Activated naive CD4-positive, alpha-beta T cell treated with anti-CD3 and anti-CD28 coated beads for 36 hours (primary cell): ENCODE data around the gene CNGA2. TPM values are rescaled to one million over a fixed set of nuclear protein-coding genes. Genes with fewer than 3 reads are reported as not detected.

ENCODE experiments used
- CTCF ChIA-PET: fragments of 350-600 bp; sonication (Branson Sonifier 250); formaldehyde crosslinking; loops from one replicate; lab custom pipeline; 2021; ENCODE audit warnings: antibody characterized with exemption; lab: Charles Lee
- DNase-seq: peaks from one replicate; pipeline ENCODE4 v3.0.0-alpha.2; 2020
- H3K27ac Mint-ChIP-seq: one replicate; pipeline ENCODE4 v1.8.0; 2021; ENCODE audit warnings: mild to moderate bottlenecking, mixed read lengths
- H3K27me3 Mint-ChIP-seq: one replicate; pipeline ENCODE4 v1.8.0; 2021; ENCODE audit warnings: low read depth, mixed read lengths
- H3K36me3 Mint-ChIP-seq: one replicate; pipeline ENCODE4 v1.8.0; 2021; ENCODE audit warnings: low read depth, mixed read lengths
- H3K4me1 Mint-ChIP-seq: one replicate; pipeline ENCODE4 v1.8.0; 2021; ENCODE audit warnings: low read depth, mixed read lengths
- H3K4me3 Mint-ChIP-seq: one replicate; pipeline ENCODE4 v1.8.0; 2021; ENCODE audit warnings: mild to moderate bottlenecking, moderate library complexity, mixed read lengths
- H3K9me3 Mint-ChIP-seq: one replicate; pipeline ENCODE4 v1.8.0; 2021; ENCODE audit warnings: mixed read lengths
- intact Hi-C: fragments of 100-400 bp; cut with micrococcal nuclease; formaldehyde crosslinking; loops from one replicate; pipeline ENCODE4 v1.15.1; 2023
- total RNA-seq, 2 experiments: library from RNA; stranded (reverse); gene quantifications; one replicate each; pipeline ENCODE4 v1.2.3, GENCODE V29; 2021

Gene CNGA2
- total RNA-seq, 2 experiments from 2014 or later: not detected

DNA sequence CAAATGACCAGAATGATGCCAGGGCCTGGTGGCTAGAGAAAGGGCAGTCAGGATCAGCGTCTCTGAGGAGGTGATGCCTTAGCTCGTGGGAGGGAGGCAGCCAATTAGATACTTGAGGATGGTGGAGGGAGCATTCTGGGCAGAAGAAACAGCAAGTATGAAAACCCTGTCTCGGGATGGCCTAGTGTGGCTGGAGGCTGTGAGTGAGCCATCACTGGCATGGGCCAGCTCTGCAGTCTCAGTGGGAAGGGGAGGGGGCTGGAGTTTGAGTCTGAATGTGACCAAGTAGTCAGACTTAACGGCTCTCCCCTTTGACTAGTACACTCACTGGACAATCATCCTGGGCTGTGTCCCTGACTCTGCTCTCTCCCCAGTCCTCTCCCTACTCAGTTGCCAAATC, 7.1 kb downstream of the CNGA2 start:
- H3K9me3 Mint-ChIP-seq: no peaks in the 10 kb centered on the region
- no peak for DNase-seq

DNA sequence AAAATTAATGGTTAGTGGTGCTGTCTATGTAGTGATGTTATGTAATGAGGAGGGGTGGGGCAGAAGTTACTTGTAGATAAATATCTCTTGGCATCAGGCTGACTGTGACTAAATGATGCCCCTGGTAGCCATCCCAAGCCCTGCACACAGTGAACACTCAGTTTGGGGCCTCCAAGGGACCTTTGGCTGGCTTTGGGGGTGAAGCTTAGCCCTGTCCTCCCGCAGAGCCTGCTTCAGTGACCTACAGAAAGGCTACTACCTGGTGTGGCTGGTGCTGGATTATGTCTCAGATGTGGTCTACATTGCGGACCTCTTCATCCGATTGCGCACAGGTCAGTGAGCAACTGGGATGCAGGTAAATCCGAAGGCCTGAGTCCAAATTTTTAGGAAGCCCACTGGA, 7.8 kb downstream of the CNGA2 start:
- H3K4me3 Mint-ChIP-seq: no peak overlapping the region
- H3K36me3 Mint-ChIP-seq: no peaks in the 10 kb centered on the region
- no peak for DNase-seq
- intact Hi-C loops: no loop called here
- peaks cover 3% of the 10 kb centered on the region for H3K27me3 Mint-ChIP-seq
- H3K27ac Mint-ChIP-seq: no peak overlapping the region
- no peaks in the 10 kb centered on the region for H3K9me3 Mint-ChIP-seq
- no peaks in the 10 kb centered on the region for H3K4me1 Mint-ChIP-seq
- CTCF ChIA-PET: no interaction called here

More for the DNA sequence above, 7.1 kb downstream of the CNGA2 start:
- intact Hi-C loops: no loop called here
- CTCF ChIA-PET: no interaction called here
- Mint-ChIP-seq H3K4me3 (no peak overlapping the region), H3K27ac (no peak overlapping the region), H3K4me1 (no peaks in the 10 kb centered on the region), H3K36me3 (no peaks in the 10 kb centered on the region), H3K27me3 (peaks cover 5% of the 10 kb centered on the region)

DNA sequence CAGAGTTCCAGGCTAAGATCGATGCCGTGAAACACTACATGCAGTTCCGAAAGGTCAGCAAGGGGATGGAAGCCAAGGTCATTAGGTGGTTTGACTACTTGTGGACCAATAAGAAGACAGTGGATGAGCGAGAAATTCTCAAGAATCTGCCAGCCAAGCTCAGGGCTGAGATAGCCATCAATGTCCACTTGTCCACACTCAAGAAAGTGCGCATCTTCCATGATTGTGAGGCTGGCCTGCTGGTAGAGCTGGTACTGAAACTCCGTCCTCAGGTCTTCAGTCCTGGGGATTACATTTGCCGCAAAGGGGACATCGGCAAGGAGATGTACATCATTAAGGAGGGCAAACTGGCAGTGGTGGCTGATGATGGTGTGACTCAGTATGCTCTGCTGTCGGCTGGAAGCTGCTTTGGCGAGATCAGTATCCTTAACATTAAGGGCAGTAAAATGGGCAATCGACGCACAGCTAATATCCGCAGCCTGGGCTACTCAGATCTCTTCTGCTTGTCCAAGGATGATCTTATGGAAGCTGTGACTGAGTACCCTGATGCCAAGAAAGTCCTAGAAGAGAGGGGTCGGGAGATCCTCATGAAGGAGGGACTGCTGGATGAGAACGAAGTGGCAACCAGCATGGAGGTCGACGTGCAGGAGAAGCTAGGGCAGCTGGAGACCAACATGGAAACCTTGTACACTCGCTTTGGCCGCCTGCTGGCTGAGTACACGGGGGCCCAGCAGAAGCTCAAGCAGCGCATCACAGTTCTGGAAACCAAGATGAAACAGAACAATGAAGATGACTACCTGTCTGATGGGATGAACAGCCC, 9.3 kb downstream of the CNGA2 start:
- H3K4me3 Mint-ChIP-seq: no peak overlapping the region
- DNase-seq: no peak
- peaks cover 2% of the 10 kb centered on the region for H3K27me3 Mint-ChIP-seq
- no peaks in the 10 kb centered on the region for H3K4me1 Mint-ChIP-seq
- intact Hi-C loops: no loop called here
- CTCF ChIA-PET: no interaction called here
- no peak overlapping the region for H3K27ac Mint-ChIP-seq
- no peaks in the 10 kb centered on the region for H3K36me3 Mint-ChIP-seq
- no peaks in the 10 kb centered on the region for H3K9me3 Mint-ChIP-seq

DNA sequence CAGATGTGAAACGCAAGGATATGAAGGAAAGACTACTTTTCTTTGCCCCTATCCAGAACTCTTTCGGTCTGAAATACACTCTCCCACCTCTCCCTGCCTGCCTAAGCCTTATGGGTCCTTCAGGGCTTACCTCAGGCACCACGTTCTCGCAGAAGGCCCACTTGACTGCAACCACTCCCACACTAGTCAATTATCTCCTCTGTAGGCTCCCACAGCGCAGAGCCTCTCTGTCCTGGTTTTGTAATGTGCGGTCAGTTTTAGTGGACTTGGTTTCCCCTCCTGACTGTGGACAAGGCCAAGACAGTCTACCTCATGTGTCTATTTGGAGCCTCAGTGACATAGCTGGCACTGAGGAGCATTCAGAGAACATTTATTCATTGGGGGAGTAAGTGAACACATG, 11.1 kb downstream of the CNGA2 start:
- H3K27ac Mint-ChIP-seq: no peak overlapping the region

DNA sequence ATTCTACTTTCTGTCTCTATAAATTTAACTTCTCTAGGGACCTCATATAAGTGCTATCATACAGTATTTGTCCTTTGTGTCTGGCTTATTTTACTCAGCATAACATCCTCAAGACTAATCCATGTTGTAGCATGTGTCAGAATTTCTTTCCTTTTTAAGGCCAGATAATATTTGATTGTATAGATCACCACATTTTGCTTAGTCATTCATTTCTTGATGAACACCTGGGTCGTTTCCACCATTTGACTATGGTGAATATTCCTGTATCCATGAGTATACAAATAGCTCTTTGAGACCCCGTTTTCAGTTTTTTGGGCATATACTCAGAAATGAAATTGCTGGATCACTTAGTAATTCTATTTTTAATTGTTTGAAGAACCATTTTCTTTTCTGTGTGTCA, 12.0 kb downstream of the CNGA2 start:
- CTCF ChIA-PET: no interaction called here
- DNase-seq: no peak
- intact Hi-C loops: no loop called here
- H3K27me3 Mint-ChIP-seq: peaks cover 9% of the 10 kb centered on the region
- no peaks in the 10 kb centered on the region for H3K36me3 Mint-ChIP-seq
- H3K27ac Mint-ChIP-seq: no peak overlapping the region
- H3K9me3 Mint-ChIP-seq: no peaks in the 10 kb centered on the region
- no peaks in the 10 kb centered on the region for H3K4me1 Mint-ChIP-seq
- no peak overlapping the region for H3K4me3 Mint-ChIP-seq

More for the DNA sequence above, 11.1 kb downstream of the CNGA2 start:
- DNase-seq: no peak
- peaks cover 5% of the 10 kb centered on the region for H3K27me3 Mint-ChIP-seq
- H3K36me3 Mint-ChIP-seq: no peaks in the 10 kb centered on the region
- CTCF ChIA-PET: no interaction called here
- no peak overlapping the region for H3K4me3 Mint-ChIP-seq
- intact Hi-C loops: no loop called here
- no peaks in the 10 kb centered on the region for H3K9me3 Mint-ChIP-seq
- no peaks in the 10 kb centered on the region for H3K4me1 Mint-ChIP-seq

DNA sequence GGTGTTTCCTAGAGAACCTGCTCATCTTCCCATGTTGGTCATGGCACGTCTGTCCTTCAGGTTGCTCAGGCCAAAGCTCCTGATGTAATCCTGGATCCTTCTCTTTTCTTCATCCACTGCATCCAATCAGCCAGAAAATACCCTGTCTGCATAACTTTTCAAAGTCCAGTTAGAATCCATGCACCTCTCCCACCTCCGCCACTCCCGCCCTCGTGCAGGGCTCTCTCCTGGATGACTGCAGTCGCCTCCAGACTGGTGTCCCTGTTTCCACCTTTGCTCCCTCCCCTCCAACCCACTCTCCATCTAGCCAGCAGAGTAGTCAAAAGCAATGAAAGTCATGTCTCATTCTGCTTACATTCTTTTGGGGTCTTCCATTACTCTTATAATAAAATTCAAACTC, 16.0 kb downstream of the CNGA2 start:
- Mint-ChIP-seq H3K27ac (no peak overlapping the region), H3K9me3 (no peaks in the 10 kb centered on the region), H3K4me3 (no peak overlapping the region), H3K4me1 (no peaks in the 10 kb centered on the region), H3K27me3 (peaks cover 10% of the 10 kb centered on the region), H3K36me3 (no peaks in the 10 kb centered on the region)
- intact Hi-C loops: loop anchor here (5.0 kb wide), 1 partner anchor 1067 kb away; no protein-coding TSS in a partner anchor
- CTCF ChIA-PET: interaction anchor here (0.6 kb wide), 2 partner anchors 18 to 601 kb away, joined by 3 to 7 read pairs; no protein-coding TSS in a partner anchor
- no peak for DNase-seq

DNA sequence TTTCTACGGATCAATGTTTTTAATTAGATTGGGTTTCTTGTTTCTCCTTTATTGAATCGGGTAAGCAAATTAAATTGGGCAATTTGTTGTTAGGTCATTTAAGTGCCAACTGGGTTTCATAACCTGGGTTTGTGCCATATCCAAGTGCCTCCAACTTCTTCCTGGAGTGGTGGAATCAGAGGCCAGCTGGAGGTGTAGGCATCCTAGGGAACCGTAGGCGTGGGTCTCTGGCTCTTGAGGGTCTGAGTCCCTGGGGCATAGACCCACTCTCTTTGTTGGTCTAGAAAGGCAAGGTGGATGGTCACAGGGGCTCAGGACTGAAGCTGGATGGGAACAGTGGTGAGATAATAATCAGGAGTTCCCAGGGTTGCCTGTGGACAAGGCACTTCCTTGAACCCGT, 18.3 kb downstream of the CNGA2 start:
- H3K36me3 Mint-ChIP-seq: no peaks in the 10 kb centered on the region
- no peak overlapping the region for H3K4me3 Mint-ChIP-seq
- no peak overlapping the region for H3K27ac Mint-ChIP-seq
- DNase-seq: no peak
- CTCF ChIA-PET: interaction anchor here (1.1 to 1.6 kb wide), 3 partner anchors 148 to 880 kb away, joined by 3 to 6 read pairs (median 3); no protein-coding TSS in a partner anchor
- intact Hi-C loops: loop anchor here (1.0 to 5.0 kb wide), 2 partner anchors 883 to 1064 kb away; no protein-coding TSS in a partner anchor
- H3K4me1 Mint-ChIP-seq: no peaks in the 10 kb centered on the region
- H3K27me3 Mint-ChIP-seq: peaks cover 10% of the 10 kb centered on the region
- H3K9me3 Mint-ChIP-seq: no peaks in the 10 kb centered on the region

DNA sequence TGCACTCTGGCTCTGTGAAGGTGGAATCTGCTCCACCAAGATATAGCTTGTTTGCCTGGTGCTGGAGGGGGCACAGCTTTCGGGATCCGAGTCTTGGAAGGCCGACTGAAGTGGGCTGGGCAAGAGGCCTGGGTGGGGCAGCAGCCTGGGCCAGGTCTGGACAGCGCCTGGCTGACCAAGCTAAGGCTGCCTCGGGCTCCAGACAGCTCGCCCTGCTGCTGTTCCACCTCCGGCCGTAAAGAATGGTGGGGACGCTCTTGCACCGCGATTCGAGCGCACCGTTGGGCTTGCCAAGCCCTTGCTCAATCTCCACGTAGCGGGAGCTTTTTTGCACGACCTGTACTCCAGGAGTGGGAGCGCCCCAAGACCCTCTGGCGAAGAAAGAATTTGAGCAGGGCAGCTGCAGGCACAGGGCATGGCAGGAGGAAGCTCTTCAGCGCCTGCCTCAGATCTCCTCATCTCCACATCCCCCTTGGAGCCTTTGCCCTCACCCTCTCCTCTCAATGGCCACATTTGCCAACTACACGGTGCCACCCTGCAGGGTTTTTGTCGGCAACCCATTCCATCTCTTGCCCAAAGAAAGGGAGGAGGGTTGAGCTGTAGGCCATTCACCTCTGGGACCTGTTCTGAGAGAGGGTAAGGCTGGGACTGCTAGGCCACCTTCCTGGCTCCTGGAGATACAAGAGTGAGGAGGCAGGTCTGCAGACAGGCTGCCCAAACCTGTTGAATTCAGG, 18.9 kb downstream of the CNGA2 start:
- H3K9me3 Mint-ChIP-seq: no peaks in the 10 kb centered on the region

DNA sequence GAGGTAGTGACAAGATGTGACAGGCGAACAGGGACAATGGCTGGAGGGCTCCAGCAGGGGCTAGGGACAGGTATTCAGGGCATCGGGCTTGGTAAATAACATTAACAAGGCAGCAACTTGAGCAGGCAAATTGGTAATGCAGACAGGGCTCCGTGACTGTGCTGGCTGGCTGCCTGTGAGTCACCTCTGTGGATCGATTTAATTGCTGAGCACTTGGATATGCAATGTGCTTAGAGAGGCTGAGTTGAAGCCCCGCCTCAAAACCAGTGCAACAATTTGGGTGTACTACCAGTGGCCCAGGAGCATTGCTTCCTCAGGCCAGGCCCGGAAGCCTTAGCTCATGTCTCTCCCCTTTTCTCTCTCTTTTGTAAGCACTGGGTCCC, 19.5 kb downstream of the CNGA2 start:
- no peaks in the 10 kb centered on the region for H3K4me1 Mint-ChIP-seq
- H3K27me3 Mint-ChIP-seq: peaks cover 10% of the 10 kb centered on the region
- H3K4me3 Mint-ChIP-seq: no peak overlapping the region
- CTCF ChIA-PET: interaction anchor here (1.1 kb wide), 1 partner anchor 146 kb away, joined by 3 read pairs; no protein-coding TSS in a partner anchor
- H3K9me3 Mint-ChIP-seq: no peaks in the 10 kb centered on the region
- no peak for DNase-seq
- H3K36me3 Mint-ChIP-seq: no peaks in the 10 kb centered on the region
- H3K27ac Mint-ChIP-seq: no peak overlapping the region
- intact Hi-C loops: loop anchor here (5.0 kb wide), 1 partner anchor 1063 kb away; no protein-coding TSS in a partner anchor

More for the DNA sequence above, 18.9 kb downstream of the CNGA2 start:
- CTCF ChIA-PET: interaction anchor here (1.1 to 1.6 kb wide), 3 partner anchors 147 to 879 kb away, joined by 3 to 6 read pairs (median 3); no protein-coding TSS in a partner anchor
- Mint-ChIP-seq H3K4me3 (no peak overlapping the region), H3K27me3 (peaks cover 10% of the 10 kb centered on the region), H3K27ac (no peak overlapping the region), H3K36me3 (no peaks in the 10 kb centered on the region), H3K4me1 (no peaks in the 10 kb centered on the region)
- DNase-seq: peak; percentile 19
- intact Hi-C loops: loop anchor here (1.0 to 5.0 kb wide), 2 partner anchors 883 to 1064 kb away; no protein-coding TSS in a partner anchor

DNA sequence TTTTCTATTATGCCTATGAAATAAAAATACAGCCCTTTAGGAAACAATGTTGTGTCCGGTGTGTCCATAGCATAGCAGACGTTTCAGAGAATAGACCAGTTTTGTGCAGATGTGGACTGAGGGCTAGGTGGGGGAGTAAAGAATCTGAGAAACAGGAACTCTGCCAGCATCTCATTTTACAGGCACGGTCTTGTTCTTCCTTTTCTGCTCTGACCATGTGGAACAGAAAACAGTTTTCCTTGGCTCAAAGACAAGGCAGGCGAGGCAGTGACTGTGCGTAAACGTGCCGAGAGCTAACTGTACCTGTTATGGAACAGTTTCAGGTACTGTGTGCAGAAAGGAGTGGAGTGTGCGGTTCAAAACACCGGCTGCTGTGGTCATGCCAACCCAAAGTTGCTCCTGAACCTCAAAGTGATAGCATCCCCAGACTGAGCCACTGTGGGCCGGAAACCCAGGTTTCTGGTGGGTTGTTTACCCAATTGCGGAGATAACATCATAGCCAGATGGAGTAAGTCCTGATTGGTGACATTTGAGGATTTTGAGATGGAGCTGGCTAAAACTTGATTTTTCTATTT, 20.2 kb downstream of the CNGA2 start:
- Mint-ChIP-seq H3K4me3 (no peak overlapping the region), H3K27ac (no peak overlapping the region), H3K4me1 (no peaks in the 10 kb centered on the region), H3K36me3 (no peaks in the 10 kb centered on the region), H3K9me3 (no peaks in the 10 kb centered on the region), H3K27me3 (peaks cover 10% of the 10 kb centered on the region)
- intact Hi-C loops: loop anchor here (5.0 kb wide), 1 partner anchor 1063 kb away; no protein-coding TSS in a partner anchor
- CTCF ChIA-PET: no interaction called here
- DNase-seq: no peak

DNA sequence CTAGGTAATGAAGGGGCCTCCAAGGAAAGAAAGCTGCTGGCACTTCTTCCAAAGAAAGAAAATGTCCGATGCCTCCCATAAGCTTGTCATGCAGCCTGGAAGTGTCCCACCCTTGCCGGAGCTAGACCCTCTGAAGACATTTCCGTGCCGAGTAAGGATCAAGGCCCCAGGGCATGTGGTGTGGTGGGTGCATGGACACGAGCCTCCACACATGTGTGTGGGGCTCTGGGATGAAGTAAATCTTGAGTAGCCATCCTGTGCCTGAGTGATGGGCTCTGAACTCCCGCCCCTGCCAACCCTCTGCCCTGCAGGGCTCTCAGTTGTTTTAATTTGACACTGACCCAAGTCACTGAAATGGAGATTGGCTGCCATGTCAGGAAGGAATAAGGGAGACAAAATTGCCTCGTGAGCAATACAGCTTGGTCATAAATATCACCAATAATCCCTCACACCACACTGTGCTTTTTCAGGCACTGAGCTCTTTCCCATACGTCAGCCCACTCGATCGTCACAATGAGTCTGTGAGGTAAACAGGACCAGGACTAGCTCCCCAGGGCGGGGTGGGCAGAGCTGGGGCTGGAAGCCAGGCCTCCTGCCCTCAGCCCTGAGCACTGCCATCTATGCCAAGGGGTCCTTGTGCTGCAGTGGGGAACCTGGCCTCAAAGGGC, 24.6 kb downstream of the CNGA2 start:
- Mint-ChIP-seq H3K36me3 (no peaks in the 10 kb centered on the region), H3K4me1 (no peaks in the 10 kb centered on the region), H3K9me3 (no peaks in the 10 kb centered on the region), H3K4me3 (no peak overlapping the region), H3K27me3 (no peaks in the 10 kb centered on the region), H3K27ac (no peak overlapping the region)
- intact Hi-C loops: no loop called here
- CTCF ChIA-PET: no interaction called here
- no peak for DNase-seq

DNA sequence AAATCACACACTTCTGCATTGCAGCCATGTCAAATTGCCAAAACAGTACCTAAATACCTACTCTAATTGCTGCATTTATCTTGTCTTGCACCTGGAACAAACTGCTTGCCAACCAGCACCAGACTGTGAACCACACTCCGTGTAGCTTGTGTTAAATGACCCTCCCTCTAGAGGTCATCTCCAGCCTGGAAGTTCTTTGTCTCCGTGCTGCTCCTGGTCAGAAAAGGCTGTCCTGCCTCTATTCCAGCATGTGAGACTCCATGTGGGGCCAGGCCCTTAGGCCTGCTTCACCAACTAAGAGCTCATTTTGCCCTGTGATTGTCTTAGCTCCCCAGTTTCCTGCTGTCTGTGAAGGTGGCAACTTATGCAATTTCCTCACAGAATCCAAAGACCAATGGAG, 28.3 kb downstream of the CNGA2 start:
- H3K4me3 Mint-ChIP-seq: no peak overlapping the region
- no peaks in the 10 kb centered on the region for H3K36me3 Mint-ChIP-seq
- no peak overlapping the region for H3K27ac Mint-ChIP-seq
- no peaks in the 10 kb centered on the region for H3K4me1 Mint-ChIP-seq
- peaks cover 3% of the 10 kb centered on the region for H3K27me3 Mint-ChIP-seq
- intact Hi-C loops: no loop called here
- no peaks in the 10 kb centered on the region for H3K9me3 Mint-ChIP-seq
- CTCF ChIA-PET: no interaction called here
- DNase-seq: no peak
